HEK293T (cell line): ENCODE results near the gene STX16.

Source experiments
- CTCF ChIA-PET: fragments of 350-600 bp; formaldehyde crosslinking; extraction: SDS; loops from one replicate; lab custom pipeline; 2021; ENCODE audit warnings: antibody characterized with exemption, inconsistent platforms; lab: Yijun Ruan, JAX
- POLR2A ChIA-PET: fragments of 350-600 bp; formaldehyde crosslinking; extraction: SDS; loops from one replicate; lab custom pipeline; 2020; ENCODE audit warnings: antibody characterized with exemption, inconsistent platforms; lab: Yijun Ruan, JAX
- DNase-seq: peaks from one replicate; pipeline ENCODE4 v3.0.0; 2012; ENCODE audit warnings: mixed read lengths; ENCODE audit errors: extremely low spot score
- ARNT ChIP-seq: fragments of 450-650 bp; IDR thresholded peaks from 2 replicates; pipeline ENCODE4 v1.6.1; 2017; ENCODE audit warnings: mild to moderate bottlenecking
- BHLHE40 ChIP-seq: fragments of 450-650 bp; IDR thresholded peaks from 2 replicates; pipeline ENCODE4 v1.6.1; 2016; ENCODE audit warnings: mild to moderate bottlenecking, moderate library complexity, borderline replicate concordance
- CTBP1 ChIP-seq: fragments of 450-650 bp; IDR thresholded peaks from 2 replicates; pipeline ENCODE4 v1.6.1; 2016; ENCODE audit warnings: borderline replicate concordance
- ELF4 ChIP-seq: fragments of 450-650 bp; IDR thresholded peaks from 2 replicates; pipeline ENCODE4 v1.6.1; 2017; ENCODE audit warnings: antibody characterized with exemption
- FOXA1 ChIP-seq: fragments of 450-650 bp; IDR thresholded peaks from 2 replicates; pipeline ENCODE4 v1.6.1; 2016; ENCODE audit warnings: mild to moderate bottlenecking
- FOXK2 ChIP-seq: fragments of 450-650 bp; IDR thresholded peaks from 2 replicates; pipeline ENCODE4 v1.6.1; 2016; ENCODE audit warnings: mild to moderate bottlenecking
- FOXM1 ChIP-seq: fragments of 450-650 bp; IDR thresholded peaks from 2 replicates; pipeline ENCODE4 v1.6.1; 2017; ENCODE audit warnings: mild to moderate bottlenecking, borderline replicate concordance
- HDGF ChIP-seq: fragments of 450-650 bp; IDR thresholded peaks from 2 replicates; pipeline ENCODE4 v1.6.1; 2017; ENCODE audit warnings: antibody characterized with exemption, borderline replicate concordance
- L3MBTL2 ChIP-seq: fragments of 450-650 bp; conservative IDR thresholded peaks from 2 replicates; pipeline ENCODE4 v1.6.1; 2016; ENCODE audit warnings: mild to moderate bottlenecking
- LEF1 ChIP-seq: fragments of 450-650 bp; IDR thresholded peaks from 2 replicates; pipeline ENCODE4 v1.6.1; 2017; ENCODE audit warnings: mild to moderate bottlenecking, borderline replicate concordance
- NFRKB ChIP-seq: fragments of 450-650 bp; IDR thresholded peaks from 2 replicates; pipeline ENCODE4 v1.6.1; 2016; ENCODE audit warnings: mild to moderate bottlenecking, moderate library complexity
- PKNOX1 ChIP-seq: fragments of 450-650 bp; IDR thresholded peaks from 2 replicates; pipeline ENCODE4 v1.6.1; 2016
- SP1 ChIP-seq: fragments of 450-650 bp; IDR thresholded peaks from 2 replicates; pipeline ENCODE4 v1.6.1; 2017
- SUZ12 ChIP-seq: fragments of 450-650 bp; IDR thresholded peaks from 2 replicates; pipeline ENCODE4 v1.6.1; 2016; ENCODE audit warnings: mild to moderate bottlenecking
- TARDBP ChIP-seq: fragments of 450-650 bp; IDR thresholded peaks from 2 replicates; pipeline ENCODE4 v1.6.1; 2016
- ZNF384 ChIP-seq: fragments of 450-650 bp; IDR thresholded peaks from 2 replicates; pipeline ENCODE4 v1.6.1; 2016

Gene STX16

GRCh38 chr20:58612121-58612691, 38.9 kb upstream of the STX16 start:
- DNase-seq, result no peak
- CTCF ChIA-PET, result interaction anchor here (1.0 kb wide), 1 partner anchor 10 kb away, joined by 4 read pairs; no protein-coding TSS in a partner anchor

GRCh38 chr20:58613061-58613854, 37.8 kb upstream of the STX16 start:
- CTCF ChIA-PET, result interaction anchor here (0.6 kb wide), 1 partner anchor 11 kb away, joined by 3 read pairs; no protein-coding TSS in a partner anchor

More at GRCh38 chr20:58612121-58612691, 38.9 kb upstream of the STX16 start:
- no peak for TF ChIP-seq PKNOX1
- TF ChIP-seq ARNT, result no peak
- POLR2A ChIA-PET, result no interaction called here

GRCh38 chr20:58614366-58614765, 36.7 kb upstream of the STX16 start:
- CTCF ChIA-PET, result no interaction called here
- DNase-seq, result no peak
- TF ChIP-seq HDGF (no peak), PKNOX1 (no peak), FOXM1 (no peak), CTBP1 (no peak), BHLHE40 (no peak), L3MBTL2 (no peak), FOXA1 (no peak), ARNT (no peak), FOXK2 (no peak)
- POLR2A ChIA-PET, result no interaction called here

More at GRCh38 chr20:58613061-58613854, 37.8 kb upstream of the STX16 start:
- DNase-seq, result no peak
- POLR2A ChIA-PET, result no interaction called here
- no peak for TF ChIP-seq SUZ12
- TF ChIP-seq BHLHE40, result no peak
- no peak for TF ChIP-seq PKNOX1
- no peak for TF ChIP-seq CTBP1
- TF ChIP-seq FOXK2, result no peak
- no peak for TF ChIP-seq ELF4
- TF ChIP-seq ZNF384, result no peak
- no peak for TF ChIP-seq TARDBP
- TF ChIP-seq FOXA1, result no peak
- TF ChIP-seq FOXM1, result no peak
- TF ChIP-seq LEF1, result no peak
- TF ChIP-seq NFRKB, result no peak
- TF ChIP-seq L3MBTL2, result no peak
- TF ChIP-seq HDGF, result no peak
- no peak for TF ChIP-seq ARNT
- no peak for TF ChIP-seq SP1

- DNase-seq, result no peak
- POLR2A ChIA-PET, result no interaction called here
- TF ChIP-seq BHLHE40 (no peak), PKNOX1 (peak; percentile 60; the same call in 1 of the 2 replicates)
- CTCF ChIA-PET, result interaction anchor here (0.7 kb wide), 1 partner anchor 11 kb away, joined by 5 read pairs; no protein-coding TSS in a partner anchor
Observed at GRCh38 chr20:58614984-58615760, 35.9 kb upstream of the STX16 start.

GRCh38 chr20:58616411-58616810, 34.7 kb upstream of the STX16 start:
- CTCF ChIA-PET, result no interaction called here
- no peak for DNase-seq
- TF ChIP-seq FOXM1, result no peak
- no peak for TF ChIP-seq TARDBP
- POLR2A ChIA-PET, result no interaction called here

- ChIA-PET CTCF (no interaction called here), POLR2A (no interaction called here)
- TF ChIP-seq BHLHE40 (no peak), ELF4 (no peak), SP1 (no peak), SUZ12 (no peak), FOXM1 (no peak), CTBP1 (no peak), TARDBP (no peak), FOXA1 (no peak), HDGF (no peak), NFRKB (no peak), FOXK2 (no peak), ARNT (no peak), ZNF384 (no peak), PKNOX1 (no peak), LEF1 (no peak), L3MBTL2 (no peak)
- no peak for DNase-seq
Observed at GRCh38 chr20:58617158-58617557, 33.9 kb upstream of the STX16 start.
